Esophagus squamous epithelium (tissue), 5 donors: Measurements from ENCODE around the gene ITPK1. TPM values are rescaled to one million over a fixed set of nuclear protein-coding genes. Genes with fewer than 3 reads are reported as not detected.

Experiments
- DNase-seq: peaks from one replicate; lab custom pipeline; 2025; lab: John Stamatoyannopoulos, UW
- H3K27ac ChIP-seq, 4 donors: fragments of 200-600 bp; sonication (generic); one replicate each; pipeline ENCODE4 v1.5.1; 2016 to 2019; ENCODE audit warnings: mild to moderate bottlenecking in 1 of 4
- H3K27me3 ChIP-seq, 4 donors: fragments of 200-600 bp; sonication (generic); 1 replicate in 3 of 4; 2 replicates in 1 of 4; pipeline versions ENCODE4 v1.5.1 to v1.6.0; 2017 to 2021; ENCODE audit warnings: antibody characterized with exemption in 1 of 4
- H3K36me3 ChIP-seq, 3 donors: fragments of 200-600 bp; sonication (generic); one replicate each; pipeline ENCODE4 v1.5.1; 2016 to 2019
- H3K4me1 ChIP-seq, 3 donors: fragments of 200-600 bp; sonication (generic); one replicate each; pipeline ENCODE4 v1.5.1; 2017 to 2019
- H3K4me3 ChIP-seq, 4 donors: fragments of 200-600 bp; sonication (generic); 1 replicate in 3 of 4; 2 replicates in 1 of 4; pipeline ENCODE4 v1.5.1; 2016 to 2019; ENCODE audit warnings: mild to moderate bottlenecking in 2 of 4, moderate library complexity in 1 of 4
- H3K9me3 ChIP-seq, 3 donors: fragments of 200-600 bp; sonication (generic); one replicate each; pipeline ENCODE4 v1.5.1; 2016 to 2019
- CTCF ChIP-seq, 6 experiments: fragments of 450-650 bp in 4 of 6; fragments of 200-600 bp in 2 of 6; sonication (generic) in 2 of 6; IDR thresholded peaks; one replicate each; pipeline ENCODE4 v1.5.1; 2016 to 2019; ENCODE audit warnings: antibody characterized with exemption in 6 of 6, mild to moderate bottlenecking in 4 of 6, moderate library complexity in 4 of 6
- POLR2A ChIP-seq, 4 donors: fragments of 450-650 bp; IDR thresholded peaks; one replicate each; pipeline ENCODE4 v1.6.1; 2017; ENCODE audit warnings: antibody characterized with exemption in 4 of 4, mild to moderate bottlenecking in 4 of 4, moderate library complexity in 3 of 4
- WGBS, 2 donors: methylation state at CpG; one replicate each; pipeline ENCODE4 v1.1.5; 2018; 5-methylcytosine and 5-hydroxymethylcytosine counted together
- intact Hi-C: fragments of 100-400 bp; cut with DNase I; formaldehyde crosslinking; loops from one replicate; pipeline ENCODE4 v1.15.0; 2022
- total RNA-seq, 4 donors: library from RNA; depleted of rRNA; stranded (reverse); fragments of >200 nt; gene quantifications; one replicate each; pipeline ENCODE4 v1.1.0, GENCODE V29; 2016
- donor health status: DM: yes; HTN: yes; CAD: no.

The ITPK1 gene
- total RNA-seq, 4 donors from 2014 or later: 14.2 to 34.5 (median 25.8) TPM

- Histone ChIP-seq H3K27ac (no peak overlapping the region), H3K36me3 (peaks cover 0 to 54% (median 0%) of the 10 kb centered on the region in 3 donors), H3K27me3 (no peaks in the 10 kb centered on the region), H3K4me1 (peaks cover 0 to 27% (median 0%) of the 10 kb centered on the region in 3 donors), H3K4me3 (no peak overlapping the region), H3K9me3 (no peaks in the 10 kb centered on the region)
- TF ChIP-seq POLR2A (IDR thresholded peaks at IDR 0.05) (no peak), CTCF (IDR thresholded peaks at IDR 0.05) (no peak)
- no peak for DNase-seq
- intact Hi-C loops: no loop called here
- 78 to 87% methylated on average over 10 to 14 of the region's 16 CpGs for WGBS, 2 donors
Observed at GRCh38 chr14:92937051-92937937, 178.4 kb downstream of the ITPK1 start.

- intact Hi-C loops: no loop called here
- no peak for TF ChIP-seq POLR2A (IDR thresholded peaks at IDR 0.05)
- no peak for TF ChIP-seq CTCF (IDR thresholded peaks at IDR 0.05)
Observed at GRCh38 chr14:92936085-92936484, 179.6 kb downstream of the ITPK1 start.

GRCh38 chr14:92935446-92935845, 180.3 kb downstream of the ITPK1 start:
- H3K9me3 ChIP-seq: no peaks in the 10 kb centered on the region
- 71 to 86% methylated on average over 2 to 6 of the region's 11 CpGs for WGBS, 2 donors

More at GRCh38 chr14:92936085-92936484, 179.6 kb downstream of the ITPK1 start:
- peaks cover 0 to 27% (median 0%) of the 10 kb centered on the region in 3 donors for H3K4me1 ChIP-seq
- no peak for DNase-seq
- peaks cover 0 to 42% (median 0%) of the 10 kb centered on the region in 3 donors for H3K36me3 ChIP-seq
- no peaks in the 10 kb centered on the region for H3K27me3 ChIP-seq
- no peak overlapping the region for H3K4me3 ChIP-seq
- no CpG with 5 or more reads among the region's 11 CpGs for WGBS, 2 donors
- H3K9me3 ChIP-seq: no peaks in the 10 kb centered on the region
- no peak overlapping the region for H3K27ac ChIP-seq

GRCh38 chr14:92934196-92935085, 181.3 kb downstream of the ITPK1 start:
- Histone ChIP-seq H3K36me3 (peaks cover 0 to 31% (median 0%) of the 10 kb centered on the region in 3 donors), H3K4me1 (peaks cover 0 to 20% (median 0%) of the 10 kb centered on the region in 3 donors), H3K9me3 (no peaks in the 10 kb centered on the region), H3K27me3 (no peaks in the 10 kb centered on the region), H3K4me3 (no peak overlapping the region), H3K27ac (no peak overlapping the region)
- no peak for DNase-seq
- intact Hi-C loops: no loop called here
- TF ChIP-seq POLR2A (IDR thresholded peaks at IDR 0.05) (no peak), CTCF (IDR thresholded peaks at IDR 0.05) (no peak)
- WGBS, 2 donors: 90 to 92% methylated on average over 5 to 10 of the region's 19 CpGs

More at GRCh38 chr14:92935446-92935845, 180.3 kb downstream of the ITPK1 start:
- Histone ChIP-seq H3K36me3 (peaks cover 0 to 36% (median 0%) of the 10 kb centered on the region in 3 donors), H3K4me3 (no peak overlapping the region), H3K27ac (no peak overlapping the region), H3K4me1 (peaks cover 0 to 27% (median 0%) of the 10 kb centered on the region in 3 donors), H3K27me3 (no peaks in the 10 kb centered on the region)
- DNase-seq: no peak
- TF ChIP-seq CTCF (IDR thresholded peaks at IDR 0.05): no peak
- TF ChIP-seq POLR2A (IDR thresholded peaks at IDR 0.05): no peak
- intact Hi-C loops: no loop called here
